Spleen (tissue), 7 donors: ENCODE data around the gene SLC39A2.

Experiments
- POLR2A ChIP-seq, 3 donors: fragments of 450-650 bp; IDR thresholded peaks; one replicate each; pipeline ENCODE4 v1.5.1; 2017; ENCODE audit warnings: antibody characterized with exemption in 3 of 3, mild to moderate bottlenecking in 1 of 3
- TF ChIP-seq, protein P1 (sequence below), 11 experiments: fragments of 200-600 bp in 7 of 11; fragments of 450-650 bp in 4 of 11; sonication (generic) in 4 of 11; IDR thresholded peaks in 8 of 11; conservative IDR thresholded peaks in 3 of 11; 1 replicate in 7 of 11; 2 replicates in 4 of 11; pipeline versions ENCODE4 v1.4.0 to v1.8.0; 2016 to 2021; ENCODE audit warnings: antibody characterized with exemption in 11 of 11, inconsistent platforms in 4 of 11, mild to moderate bottlenecking in 1 of 11
- donor health status: DM: no; HTN: no; CAD: no; lungs with moderate emphysema.
- donor health status: DM: no; HTN: no; CAD: no.
- donor health status: DM: no; HTN: no; CAD: no.

- TF ChIP-seq, protein P1, sequence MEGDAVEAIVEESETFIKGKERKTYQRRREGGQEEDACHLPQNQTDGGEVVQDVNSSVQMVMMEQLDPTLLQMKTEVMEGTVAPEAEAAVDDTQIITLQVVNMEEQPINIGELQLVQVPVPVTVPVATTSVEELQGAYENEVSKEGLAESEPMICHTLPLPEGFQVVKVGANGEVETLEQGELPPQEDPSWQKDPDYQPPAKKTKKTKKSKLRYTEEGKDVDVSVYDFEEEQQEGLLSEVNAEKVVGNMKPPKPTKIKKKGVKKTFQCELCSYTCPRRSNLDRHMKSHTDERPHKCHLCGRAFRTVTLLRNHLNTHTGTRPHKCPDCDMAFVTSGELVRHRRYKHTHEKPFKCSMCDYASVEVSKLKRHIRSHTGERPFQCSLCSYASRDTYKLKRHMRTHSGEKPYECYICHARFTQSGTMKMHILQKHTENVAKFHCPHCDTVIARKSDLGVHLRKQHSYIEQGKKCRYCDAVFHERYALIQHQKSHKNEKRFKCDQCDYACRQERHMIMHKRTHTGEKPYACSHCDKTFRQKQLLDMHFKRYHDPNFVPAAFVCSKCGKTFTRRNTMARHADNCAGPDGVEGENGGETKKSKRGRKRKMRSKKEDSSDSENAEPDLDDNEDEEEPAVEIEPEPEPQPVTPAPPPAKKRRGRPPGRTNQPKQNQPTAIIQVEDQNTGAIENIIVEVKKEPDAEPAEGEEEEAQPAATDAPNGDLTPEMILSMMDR (IDR thresholded peaks at IDR 0.05 in 8 of 11, conservative IDR thresholded peaks at IDR 0.05 in 3 of 11) = no peak
- no peak for TF ChIP-seq POLR2A (IDR thresholded peaks at IDR 0.05)
These were observed 12.3 kb upstream of the SLC39A2 start for GRCh38 chr14:20986811-20987210.
